T-helper 1 cell treated with Interleukin-12 subunit alpha and Interleukin-12 subunit beta and Interleukin-4 antibody, amounts not matched to agents 30 μg/mL and 1 μg/mL, for 36 hours (primary cell): ENCODE measurements around the gene GLB1L2.
"Not testable (repeated sequence)": the region's sequence is repeated elsewhere in the genome, so short reads cannot be mapped to it uniquely, and the experiment has no call there.

Source experiments
- H3K27ac Mint-ChIP-seq: one replicate; pipeline ENCODE4 v1.8.0; 2021; ENCODE audit warnings: mild to moderate bottlenecking, mixed read lengths
- H3K27me3 Mint-ChIP-seq: one replicate; pipeline ENCODE4 v1.8.0; 2021; ENCODE audit warnings: low read depth, mixed read lengths
- H3K36me3 Mint-ChIP-seq: one replicate; pipeline ENCODE4 v1.8.0; 2021; ENCODE audit warnings: low read depth, mixed read lengths
- H3K4me1 Mint-ChIP-seq: one replicate; pipeline ENCODE4 v1.8.0; 2021; ENCODE audit warnings: low read depth, mixed read lengths
- H3K4me3 Mint-ChIP-seq: one replicate; pipeline ENCODE4 v1.8.0; 2021; ENCODE audit warnings: mild to moderate bottlenecking, moderate library complexity, mixed read lengths
- H3K9me3 Mint-ChIP-seq: one replicate; pipeline ENCODE4 v1.8.0; 2021; ENCODE audit warnings: mixed read lengths

The GLB1L2 gene

DNA sequence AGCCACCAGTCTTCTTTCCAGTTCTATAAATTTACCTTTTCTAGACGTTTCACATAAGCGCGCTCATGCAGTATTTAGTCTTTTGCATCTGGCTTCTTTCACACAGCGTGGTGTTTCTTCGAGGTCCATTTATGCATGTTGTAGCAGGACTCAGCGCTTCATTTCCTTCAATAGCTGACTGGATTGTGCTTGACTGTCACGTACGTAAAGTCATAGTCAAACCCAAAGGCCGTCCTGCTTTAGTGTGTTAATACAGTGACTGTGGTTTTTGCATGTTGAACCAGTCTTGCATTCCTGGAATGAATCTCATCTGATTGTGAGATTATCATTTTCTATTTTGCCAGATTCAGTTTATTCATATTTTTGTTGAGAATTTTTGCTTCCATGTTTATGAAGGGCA, 37.1 kb upstream of the GLB1L2 start:
- H3K36me3 Mint-ChIP-seq: peaks cover 13% of the 10 kb centered on the region
- no peak overlapping the region for H3K27ac Mint-ChIP-seq
- H3K9me3 Mint-ChIP-seq: no peaks in the 10 kb centered on the region
- no peaks in the 10 kb centered on the region for H3K27me3 Mint-ChIP-seq
- no peaks in the 10 kb centered on the region for H3K4me1 Mint-ChIP-seq
- no peak overlapping the region for H3K4me3 Mint-ChIP-seq

DNA sequence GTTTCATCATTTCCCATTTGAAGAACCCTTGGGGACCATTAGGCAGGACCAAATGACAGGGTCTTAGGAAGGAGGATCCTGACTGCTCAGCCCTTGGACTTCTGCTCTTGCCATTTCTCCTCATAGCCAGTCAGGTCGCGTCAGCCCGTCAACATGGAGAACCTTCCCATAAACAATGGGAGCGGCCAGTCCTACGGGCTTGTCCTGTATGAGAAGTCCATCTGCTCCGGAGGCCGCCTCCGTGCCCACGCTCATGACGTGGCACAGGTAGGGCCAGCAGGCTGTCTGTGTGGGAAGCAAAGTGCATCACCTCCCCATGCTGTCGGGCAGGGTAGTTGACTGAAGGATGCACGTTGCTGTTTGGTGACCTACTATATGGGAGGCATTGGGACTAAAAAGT, 19.6 kb upstream of the GLB1L2 start:
- Mint-ChIP-seq H3K27me3 (no peaks in the 10 kb centered on the region), H3K4me1 (peaks cover 2% of the 10 kb centered on the region), H3K27ac (no peak overlapping the region), H3K36me3 (peaks cover 14% of the 10 kb centered on the region), H3K9me3 (peaks cover 7% of the 10 kb centered on the region), H3K4me3 (no peak overlapping the region)

DNA sequence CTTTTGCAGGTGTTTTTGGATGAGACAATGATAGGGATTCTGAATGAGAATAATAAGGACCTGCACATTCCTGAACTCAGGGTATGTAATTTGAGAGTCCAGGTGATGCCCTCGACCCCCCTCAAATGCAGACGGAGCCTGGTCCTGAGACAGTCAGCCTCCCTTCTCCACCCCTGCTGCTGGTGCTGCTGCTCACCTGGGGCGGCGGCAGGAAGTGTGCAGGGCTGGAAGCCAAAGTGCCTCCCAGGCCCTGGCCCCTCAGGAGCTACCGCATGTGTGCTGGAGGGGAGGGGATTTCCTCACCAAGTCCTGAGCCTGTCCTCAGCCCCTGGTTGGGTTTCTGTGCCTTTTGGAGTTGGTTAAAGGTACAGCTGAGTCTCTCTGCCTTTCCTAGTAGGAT, 19.0 kb upstream of the GLB1L2 start:
- H3K27me3 Mint-ChIP-seq: no peaks in the 10 kb centered on the region
- H3K4me1 Mint-ChIP-seq: peaks cover 2% of the 10 kb centered on the region
- peaks cover 15% of the 10 kb centered on the region for H3K36me3 Mint-ChIP-seq
- H3K27ac Mint-ChIP-seq: no peak overlapping the region
- no peak overlapping the region for H3K4me3 Mint-ChIP-seq
- peaks cover 13% of the 10 kb centered on the region for H3K9me3 Mint-ChIP-seq

DNA sequence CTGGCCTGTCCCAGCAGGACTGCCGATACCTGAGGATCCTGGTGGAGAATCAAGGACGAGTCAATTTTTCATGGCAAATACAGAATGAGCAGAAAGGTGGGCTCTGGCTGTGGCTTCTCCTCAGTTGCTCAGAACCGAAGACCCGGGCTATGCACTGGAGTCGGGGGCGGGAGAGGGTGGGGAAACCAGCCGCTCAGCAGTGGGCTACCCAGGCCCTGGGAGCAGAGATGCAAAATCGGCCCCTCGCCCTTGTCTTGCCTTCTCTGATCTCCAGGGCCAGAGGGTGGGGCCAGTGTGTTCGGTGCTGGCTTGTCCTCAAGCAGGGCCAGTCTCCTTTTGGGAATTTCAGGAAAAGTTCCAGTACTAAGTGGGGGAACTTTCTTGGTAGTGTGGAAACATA, 18.4 kb upstream of the GLB1L2 start:
- no peak overlapping the region for H3K27ac Mint-ChIP-seq

DNA sequence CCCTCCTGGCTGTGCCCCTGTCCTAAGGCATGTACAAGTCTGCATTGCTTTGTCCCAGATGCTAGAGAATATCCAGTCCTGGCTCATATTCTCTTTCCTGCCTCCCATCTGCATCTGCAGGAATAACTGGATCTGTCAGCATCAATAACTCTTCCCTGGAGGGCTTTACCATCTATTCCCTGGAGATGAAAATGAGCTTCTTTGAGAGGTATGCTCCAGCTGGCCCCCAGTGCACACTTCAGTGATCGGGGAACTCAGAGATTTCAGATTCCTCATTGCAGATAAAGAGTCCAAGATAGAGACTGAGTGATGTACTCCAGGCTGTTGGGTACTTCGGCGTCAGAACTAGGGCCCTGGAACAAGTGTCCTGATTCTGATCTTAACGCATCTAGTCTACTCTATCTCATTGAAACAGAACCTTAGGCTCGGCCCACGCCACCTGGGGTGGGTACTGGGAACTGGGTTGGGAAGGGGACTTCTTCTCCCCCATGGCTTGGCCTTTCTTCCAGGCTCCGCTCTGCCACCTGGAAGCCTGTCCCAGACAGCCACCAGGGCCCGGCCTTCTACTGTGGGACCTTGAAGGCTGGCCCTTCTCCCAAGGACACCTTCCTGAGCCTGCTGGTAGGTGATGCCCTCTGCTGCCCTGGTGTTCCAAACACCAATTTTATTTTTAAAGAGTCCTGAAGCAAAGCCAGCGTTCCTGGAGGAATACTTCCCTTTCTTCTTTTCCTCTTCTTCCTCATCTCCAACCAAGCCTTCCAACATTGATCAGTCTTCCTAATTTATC, 17.8 kb upstream of the GLB1L2 start:
- H3K36me3 Mint-ChIP-seq: peaks cover 21% of the 10 kb centered on the region
- H3K27ac Mint-ChIP-seq: no peak overlapping the region
- no peaks in the 10 kb centered on the region for H3K27me3 Mint-ChIP-seq
- H3K4me1 Mint-ChIP-seq: peaks cover 2% of the 10 kb centered on the region
- H3K9me3 Mint-ChIP-seq: peaks cover 16% of the 10 kb centered on the region
- H3K4me3 Mint-ChIP-seq: no peak overlapping the region

More for the DNA sequence above, 18.4 kb upstream of the GLB1L2 start:
- H3K4me1 Mint-ChIP-seq: peaks cover 2% of the 10 kb centered on the region
- H3K9me3 Mint-ChIP-seq: peaks cover 16% of the 10 kb centered on the region
- H3K36me3 Mint-ChIP-seq: peaks cover 17% of the 10 kb centered on the region
- no peak overlapping the region for H3K4me3 Mint-ChIP-seq
- no peaks in the 10 kb centered on the region for H3K27me3 Mint-ChIP-seq

DNA sequence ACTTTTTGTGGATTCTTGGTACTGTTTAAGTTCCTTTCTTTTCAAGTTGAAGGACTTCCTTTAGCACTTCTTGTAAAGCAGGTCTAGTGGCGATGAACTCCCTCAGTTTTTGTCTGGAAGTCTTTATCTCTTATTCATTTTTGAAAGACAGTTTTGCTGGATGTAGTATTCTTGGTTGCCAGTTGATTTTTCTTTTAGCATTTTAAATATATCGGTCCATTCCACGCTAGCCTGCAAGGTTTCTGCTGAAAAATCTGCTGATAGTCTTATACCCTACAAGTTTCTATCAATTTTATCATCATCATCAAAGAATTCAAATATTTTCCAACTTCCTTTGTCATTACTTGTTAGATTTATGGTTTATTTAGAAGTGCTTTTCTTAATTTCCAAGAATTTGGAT, 14.7 kb upstream of the GLB1L2 start:
- H3K36me3 Mint-ChIP-seq: peaks cover 33% of the 10 kb centered on the region
- no peak overlapping the region for H3K4me3 Mint-ChIP-seq
- H3K9me3 Mint-ChIP-seq: peaks cover 21% of the 10 kb centered on the region
- H3K27me3 Mint-ChIP-seq: no peaks in the 10 kb centered on the region
- H3K4me1 Mint-ChIP-seq: peaks cover 2% of the 10 kb centered on the region
- H3K27ac Mint-ChIP-seq: no peak overlapping the region

DNA sequence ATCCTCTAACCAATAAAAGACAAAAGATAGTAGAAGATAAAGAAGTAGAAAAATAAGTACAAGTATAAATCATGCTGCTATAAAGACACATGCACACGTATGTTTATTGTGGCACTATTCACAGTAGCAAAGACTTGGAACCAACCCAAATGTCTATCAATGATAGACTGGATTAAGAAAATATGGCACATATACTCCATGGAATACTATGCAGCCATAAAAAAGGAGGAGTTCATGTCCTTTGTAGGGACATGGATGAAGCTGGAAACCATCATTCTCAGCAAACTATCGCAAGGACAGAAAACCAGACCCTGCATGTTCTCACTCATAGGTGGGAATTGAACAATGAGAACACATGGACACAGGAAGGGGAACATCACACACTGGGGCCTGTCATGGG, 10.4 kb upstream of the GLB1L2 start:
- not testable (repeated sequence) for H3K27me3 Mint-ChIP-seq, H3K27ac Mint-ChIP-seq, H3K4me3 Mint-ChIP-seq, H3K4me1 Mint-ChIP-seq
- peaks cover 21% of the 10 kb centered on the region for H3K9me3 Mint-ChIP-seq
- peaks cover 33% of the 10 kb centered on the region for H3K36me3 Mint-ChIP-seq

DNA sequence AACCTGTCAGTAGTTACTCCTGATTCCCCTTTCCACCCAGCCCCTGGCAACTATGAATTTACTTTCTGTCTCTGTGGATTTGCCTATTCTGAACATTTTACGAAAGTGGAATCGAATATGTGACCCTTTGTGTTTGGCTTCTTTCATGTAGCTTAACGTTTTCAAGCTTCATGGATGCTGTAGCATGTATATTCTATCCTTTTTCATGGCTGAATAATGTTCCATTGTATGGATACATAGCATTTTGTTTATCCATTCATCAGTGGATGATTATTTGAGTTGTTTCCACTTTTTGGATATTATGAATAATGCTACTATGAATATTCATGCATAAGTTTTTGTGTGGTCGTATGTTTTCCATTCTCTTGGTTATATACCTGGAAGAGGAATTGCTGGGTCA, 9.2 kb upstream of the GLB1L2 start:
- Mint-ChIP-seq H3K27ac (no peak overlapping the region), H3K36me3 (peaks cover 23% of the 10 kb centered on the region), H3K27me3 (no peaks in the 10 kb centered on the region), H3K4me1 (no peaks in the 10 kb centered on the region), H3K4me3 (no peak overlapping the region), H3K9me3 (peaks cover 10% of the 10 kb centered on the region)

DNA sequence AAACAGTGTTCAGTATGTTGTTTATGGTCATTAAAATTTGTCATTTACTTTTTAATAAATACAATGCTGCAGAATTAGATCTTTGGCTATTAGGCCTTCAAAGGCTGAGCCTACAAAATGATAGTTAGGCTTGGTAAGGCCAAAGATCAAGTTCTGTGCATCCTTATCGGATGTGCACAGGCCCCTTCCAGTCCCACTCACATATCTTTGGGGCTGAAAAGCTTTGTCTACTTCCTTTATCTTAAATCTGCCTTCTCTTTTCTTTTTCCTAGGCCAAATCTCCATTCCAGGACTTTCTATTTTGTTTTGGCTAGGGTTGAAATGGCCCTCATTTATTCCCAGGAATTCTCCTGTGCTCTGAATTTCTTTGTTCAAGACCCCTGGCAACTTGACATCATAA, 3.4 kb upstream of the GLB1L2 start:
- Mint-ChIP-seq H3K36me3 (no peaks in the 10 kb centered on the region), H3K9me3 (no peaks in the 10 kb centered on the region), H3K27me3 (peaks cover 37% of the 10 kb centered on the region), H3K4me3 (no peak overlapping the region), H3K4me1 (peaks cover 13% of the 10 kb centered on the region), H3K27ac (no peak overlapping the region)

DNA sequence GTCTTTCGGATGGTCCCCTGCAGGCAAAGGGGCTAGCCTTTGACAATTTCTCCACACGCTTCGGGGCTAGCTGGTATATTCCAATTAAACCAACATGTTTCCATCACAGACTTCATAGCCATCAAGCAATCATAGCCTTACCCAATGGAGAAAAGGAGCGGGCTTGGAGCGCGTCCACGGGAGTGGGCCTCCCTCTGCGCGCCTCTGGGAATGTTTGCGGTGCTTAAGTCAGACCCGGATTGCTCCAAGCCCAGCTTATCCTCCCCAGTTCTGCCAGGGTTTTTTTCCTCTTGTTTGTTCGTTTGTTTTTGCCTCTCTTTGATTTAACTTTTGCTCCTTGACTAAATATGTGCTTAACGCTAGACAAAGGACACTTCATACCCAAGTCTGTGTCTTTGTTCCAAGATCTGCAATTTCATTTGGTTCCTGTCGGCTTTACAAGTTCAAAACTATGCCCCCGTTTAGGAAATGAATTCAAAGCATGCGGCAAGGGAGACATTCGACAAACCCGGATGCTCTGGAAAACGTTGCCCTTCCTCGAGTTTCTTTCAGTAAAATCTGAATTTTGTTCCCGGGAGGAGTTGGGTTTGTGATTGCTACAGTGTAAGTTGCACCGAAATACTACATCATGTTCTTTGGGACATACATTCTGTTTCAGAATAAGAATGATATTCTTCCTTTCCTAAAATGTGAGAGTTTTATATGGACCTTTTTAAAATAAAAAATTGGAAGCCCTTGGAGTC, 1.0 kb upstream of the GLB1L2 start:
- H3K4me1 Mint-ChIP-seq: peaks cover 17% of the 10 kb centered on the region
- H3K27me3 Mint-ChIP-seq: peaks cover 54% of the 10 kb centered on the region
- peak overlapping the region; percentile 76 for H3K4me3 Mint-ChIP-seq
- H3K36me3 Mint-ChIP-seq: no peaks in the 10 kb centered on the region
- H3K9me3 Mint-ChIP-seq: no peaks in the 10 kb centered on the region
- no peak overlapping the region for H3K27ac Mint-ChIP-seq

DNA sequence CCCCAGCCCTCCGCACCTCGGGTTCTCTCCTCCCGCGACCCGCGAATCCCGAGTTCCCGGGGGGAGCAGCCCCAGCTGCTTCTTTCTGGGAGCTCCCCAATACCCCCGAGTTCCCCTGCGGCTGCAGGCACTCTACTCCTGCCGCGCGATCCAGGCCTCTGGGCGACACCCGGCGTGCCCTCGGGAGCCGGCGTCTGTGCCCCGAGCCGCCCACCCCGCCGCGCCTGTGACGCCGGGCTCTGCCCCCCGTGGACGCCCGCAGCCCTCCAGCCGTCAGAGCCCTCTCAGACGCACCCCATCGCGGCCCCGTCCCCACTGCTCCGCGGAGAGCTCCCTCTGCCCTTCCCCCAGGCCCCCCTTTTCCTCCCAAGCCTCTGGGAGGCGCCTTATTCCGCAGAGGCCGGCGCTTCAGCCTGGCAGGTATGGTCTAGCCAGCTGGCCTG, 422 bp downstream of the GLB1L2 start:
- H3K4me1 Mint-ChIP-seq: peaks cover 17% of the 10 kb centered on the region
- no peaks in the 10 kb centered on the region for H3K36me3 Mint-ChIP-seq
- peaks cover 54% of the 10 kb centered on the region for H3K27me3 Mint-ChIP-seq
- H3K4me3 Mint-ChIP-seq: peak overlapping the region; percentile 69
- no peak overlapping the region for H3K27ac Mint-ChIP-seq
- H3K9me3 Mint-ChIP-seq: no peaks in the 10 kb centered on the region

DNA sequence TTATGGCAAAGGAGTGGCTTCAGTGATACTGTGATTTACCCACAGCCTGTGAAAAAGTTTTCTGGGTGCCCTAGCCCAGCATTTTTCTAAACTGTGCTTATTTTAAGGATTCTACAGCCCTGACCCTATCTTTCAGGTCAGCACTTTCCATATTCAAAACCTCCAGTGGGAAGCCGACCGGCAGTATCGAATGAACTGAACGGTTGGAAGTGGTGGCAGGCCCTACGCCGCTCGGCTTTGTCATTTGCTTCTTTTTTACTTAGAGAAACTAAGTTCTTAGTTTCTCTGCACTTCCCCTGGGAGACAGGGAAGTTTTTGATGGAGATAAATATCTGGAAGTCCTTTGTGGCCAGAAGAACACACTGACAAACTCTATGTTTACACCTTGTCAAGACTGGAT, 994 bp downstream of the GLB1L2 start:
- Mint-ChIP-seq H3K4me1 (peaks cover 17% of the 10 kb centered on the region), H3K9me3 (no peaks in the 10 kb centered on the region), H3K27ac (no peak overlapping the region), H3K27me3 (peaks cover 54% of the 10 kb centered on the region), H3K36me3 (no peaks in the 10 kb centered on the region), H3K4me3 (peak overlapping the region; percentile 69)

DNA sequence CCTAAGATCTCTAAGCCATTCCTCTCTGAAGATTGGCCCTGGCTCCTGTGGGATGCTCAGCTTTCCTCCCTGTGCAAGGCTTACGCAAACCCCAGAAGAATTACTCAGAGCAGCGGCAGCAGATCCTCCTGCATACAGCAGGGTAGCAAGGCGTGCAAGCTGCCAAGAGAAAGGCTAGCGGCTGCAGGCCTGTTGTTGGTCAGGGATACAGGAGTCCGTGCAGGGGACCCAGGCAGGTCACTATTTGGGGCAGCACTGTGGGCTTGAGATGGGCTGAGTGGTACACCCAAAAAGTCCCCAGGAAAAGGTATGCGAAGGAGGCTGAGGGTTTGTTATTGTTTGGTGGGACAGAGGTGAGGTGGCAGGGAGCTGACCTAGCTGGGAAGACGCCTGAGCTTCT, 1.5 kb downstream of the GLB1L2 start:
- peaks cover 54% of the 10 kb centered on the region for H3K27me3 Mint-ChIP-seq
- no peak overlapping the region for H3K27ac Mint-ChIP-seq
- no peaks in the 10 kb centered on the region for H3K9me3 Mint-ChIP-seq
- no peaks in the 10 kb centered on the region for H3K36me3 Mint-ChIP-seq
- H3K4me3 Mint-ChIP-seq: peak overlapping the region; percentile 69
- H3K4me1 Mint-ChIP-seq: peaks cover 17% of the 10 kb centered on the region

DNA sequence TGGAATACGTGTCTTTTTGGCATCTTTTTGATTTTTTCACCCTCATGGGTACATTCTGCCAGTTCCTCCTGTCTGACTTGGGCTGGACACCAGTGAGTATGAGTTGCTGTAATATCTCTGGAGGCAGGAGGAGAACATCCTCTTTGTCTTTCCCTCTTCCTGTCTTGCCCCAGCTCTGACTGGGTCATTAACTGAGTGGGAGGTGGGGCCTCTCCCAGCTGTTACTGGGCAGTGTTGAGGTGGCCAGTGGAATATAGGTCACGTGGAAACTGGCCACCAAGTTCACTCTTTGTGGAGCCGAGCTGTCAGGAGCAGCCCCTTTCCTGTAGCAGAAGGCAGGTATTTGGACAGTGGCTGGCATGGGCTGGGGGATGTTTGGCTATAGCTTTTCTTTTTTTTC, 2.2 kb downstream of the GLB1L2 start:
- Mint-ChIP-seq H3K36me3 (no peaks in the 10 kb centered on the region), H3K4me1 (peaks cover 17% of the 10 kb centered on the region), H3K4me3 (no peak overlapping the region), H3K27me3 (peaks cover 48% of the 10 kb centered on the region), H3K27ac (no peak overlapping the region), H3K9me3 (no peaks in the 10 kb centered on the region)
